OCI-M1 (cell line): ENCODE results near the gene FNBP1.

Experiments used
- DNase-seq: peaks from one replicate; lab custom pipeline; 2025; lab: John Stamatoyannopoulos, UW

The FNBP1 gene

GRCh38 chr9:129889941-129890717 lies 152.9 kb downstream of the FNBP1 start:
- DNase-seq: peak; percentile 94

GRCh38 chr9:129889122-129889940 lies 153.7 kb downstream of the FNBP1 start:
- DNase-seq: no peak

GRCh38 chr9:129888293-129889121 lies 154.5 kb downstream of the FNBP1 start:
- DNase-seq: peak; percentile 87

GRCh38 chr9:129887334-129888292 lies 155.4 kb downstream of the FNBP1 start:
- peak; percentile 89 for DNase-seq

GRCh38 chr9:129886226-129887174 lies 156.5 kb downstream of the FNBP1 start:
- DNase-seq: peak; percentile 80

- DNase-seq: peak; percentile 95
Measured at GRCh38 chr9:129885670-129886106, 157.3 kb downstream of the FNBP1 start.

GRCh38 chr9:129885018-129885669 lies 157.8 kb downstream of the FNBP1 start:
- DNase-seq: peak; percentile 75

GRCh38 chr9:129884220-129885017 lies 158.6 kb downstream of the FNBP1 start:
- DNase-seq: peak; percentile 97

GRCh38 chr9:129881547-129882324 lies 161.3 kb downstream of the FNBP1 start:
- DNase-seq: peak; percentile 71

- no peak for DNase-seq
Measured at GRCh38 chr9:129880654-129881546, 162.1 kb downstream of the FNBP1 start.

GRCh38 chr9:129879991-129880653 lies 162.9 kb downstream of the FNBP1 start:
- no peak for DNase-seq

- DNase-seq: peak; percentile 98
Measured at GRCh38 chr9:129879103-129879699, 163.8 kb downstream of the FNBP1 start.

GRCh38 chr9:129878291-129878690 lies 164.7 kb downstream of the FNBP1 start:
- no peak for DNase-seq

GRCh38 chr9:129876815-129877214 lies 166.2 kb downstream of the FNBP1 start:
- DNase-seq: no peak

GRCh38 chr9:129875687-129876395 lies 167.1 kb downstream of the FNBP1 start:
- DNase-seq: no peak
